Measurements from ENCODE around the gene HCRTR1.

HCRTR1 gene

GRCh38 chr1:31625561-31626222, 8.2 kb downstream of the HCRTR1 start:
- no peak overlapping the region for H3K4me3 ChIP-seq (replicated peaks; ENCODE audit: low read depth, low read length)
- peak; percentile 36 for DNase-seq (ENCODE audit: low read depth)

GRCh38 chr1:31626223-31627207, 9.0 kb downstream of the HCRTR1 start:
- H3K4me3 ChIP-seq (replicated peaks; ENCODE audit: low read depth, low read length) = no peak overlapping the region
- TF ChIP-seq CTCF (IDR thresholded peaks at IDR 0.05; ENCODE audit: low read length, missing control alignments) = no peak
- DNase-seq (ENCODE audit: low read depth) = peak; percentile 37

More at GRCh38 chr1:31625561-31626222, 8.2 kb downstream of the HCRTR1 start:
- TF ChIP-seq CTCF (IDR thresholded peaks at IDR 0.05; ENCODE audit: low read length, missing control alignments) = no peak

GRCh38 chr1:31627301-31627929, 9.9 kb downstream of the HCRTR1 start:
- no peak for DNase-seq (ENCODE audit: low read depth)
- H3K4me3 ChIP-seq (replicated peaks; ENCODE audit: low read depth, low read length) = no peak overlapping the region
- no peak for TF ChIP-seq CTCF (IDR thresholded peaks at IDR 0.05; ENCODE audit: low read length, missing control alignments)

- no peak overlapping the region for H3K4me3 ChIP-seq (replicated peaks; ENCODE audit: low read depth, low read length)
- no peak for TF ChIP-seq CTCF (IDR thresholded peaks at IDR 0.05; ENCODE audit: low read length, missing control alignments)
- no peak for DNase-seq (ENCODE audit: low read depth)
These were observed 10.6 kb downstream of the HCRTR1 start for GRCh38 chr1:31627930-31628559.

GRCh38 chr1:31628931-31629556, 11.6 kb downstream of the HCRTR1 start:
- no peak for TF ChIP-seq CTCF (IDR thresholded peaks at IDR 0.05; ENCODE audit: low read length, missing control alignments)
- no peak for DNase-seq (ENCODE audit: low read depth)
- H3K4me3 ChIP-seq (replicated peaks; ENCODE audit: low read depth, low read length) = no peak overlapping the region

GRCh38 chr1:31632649-31633048, 15.2 kb downstream of the HCRTR1 start:
- no peak for DNase-seq (ENCODE audit: low read depth)
- TF ChIP-seq CTCF (IDR thresholded peaks at IDR 0.05; ENCODE audit: low read length, missing control alignments) = no peak
- H3K4me3 ChIP-seq (replicated peaks; ENCODE audit: low read depth, low read length) = no peak overlapping the region

Measured in fibroblast of pulmonary artery (primary cell).